Myometrial cell (primary cell): ENCODE results near the gene COL4A2. TPM values are rescaled to one million over a fixed set of nuclear protein-coding genes. Genes with fewer than 3 reads are reported as not detected.

Experiments
- total RNA-seq: library from RNA; depleted of rRNA; stranded (reverse); fragments of >200 nt; gene quantifications from 2 replicates; pipeline ENCODE4 v1.2.3, GENCODE V29; 2015

The COL4A2 gene
- 257 TPM in 2 replicates for total RNA-seq

DNA sequence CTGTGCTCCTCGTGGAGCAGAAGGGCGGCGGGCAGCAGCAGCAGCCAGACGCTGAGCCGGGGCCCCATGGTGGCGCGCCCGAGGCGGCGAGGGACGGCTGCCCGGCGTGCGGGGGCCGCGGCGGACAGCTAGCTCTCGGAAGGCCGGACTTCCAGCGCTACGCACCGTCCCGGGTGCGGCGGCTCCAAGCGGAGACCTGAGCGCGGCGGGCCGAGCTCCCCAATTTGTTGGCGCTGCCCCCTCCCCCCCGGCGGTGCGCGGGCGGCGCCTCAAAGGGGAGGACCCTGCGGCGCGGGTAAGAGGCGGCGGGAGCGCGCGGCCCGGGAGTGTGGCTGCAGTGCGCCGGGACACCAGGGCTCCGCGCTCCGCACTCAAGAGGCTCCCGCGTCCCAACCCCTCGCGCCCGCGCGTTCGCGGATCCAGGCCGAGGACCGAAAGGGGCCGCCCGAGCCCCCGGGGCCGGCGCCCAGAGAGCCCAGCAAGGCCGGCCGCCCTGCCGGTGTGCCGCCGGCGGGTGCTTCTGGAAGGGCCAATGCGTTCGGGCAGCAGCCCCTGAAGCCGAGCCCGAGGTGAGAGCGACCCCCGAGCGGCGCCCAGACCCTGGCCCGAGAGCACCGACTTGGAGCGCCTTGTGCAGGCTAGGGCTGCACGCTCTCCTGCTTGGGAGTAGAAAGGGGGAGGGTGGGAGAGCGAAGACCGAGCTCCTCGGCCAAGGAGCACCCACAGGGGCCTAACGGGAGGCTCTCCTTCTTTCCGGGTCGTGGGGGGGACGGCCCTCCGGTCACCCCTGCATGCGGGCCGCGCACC, at the start of gene COL4A2, which contains the start of gene COL4A1:
TSS of gene COL4A2 (plus strand) at position 325 of the 807 bp plus-strand sequence. CDS start 620 bp downstream, outside the sequence.
TSS of gene COL4A1 (minus strand) at position 198 of the 807 bp plus-strand sequence. CDS start at position 68, 130 bp downstream.

GRCh38 chr13:110561344-110562035, 254.4 kb downstream of the COL4A2 start, which contains the start of gene RAB20:
Gene RAB20 (minus strand): TSS chr13:110561722. CDS start chr13:110561519, 203 bp downstream.

Other genes with a start within 250 kb of the COL4A2 start
- gene COL4A1, start 127 bp upstream of the COL4A2 start, total RNA-seq: 166 and 171 TPM in 2 replicates